RCC 7860 (cell line): ENCODE results near the gene SEMA3A.

Experiments
- DNase-seq: peaks from one replicate; pipeline ENCODE4 v3.0.0-alpha.2; 2015; ENCODE audit warnings: low spot score
- FAIRE-seq: peaks from 2 replicates; lab custom pipeline; 2012; peaks lifted over from hg19 to GRCh38; lab: Jason Lieb, UNC

Gene SEMA3A

GRCh38 chr7:84113906-84114850, 80.4 kb downstream of the SEMA3A start:
- FAIRE-seq: no peak
- DNase-seq: no peak

- DNase-seq (no peak), FAIRE-seq (no peak)
Measured at GRCh38 chr7:84113286-84113685, 81.3 kb downstream of the SEMA3A start.

- FAIRE-seq (no peak), DNase-seq (no peak)
Measured at GRCh38 chr7:84112771-84113170, 81.8 kb downstream of the SEMA3A start.

DNA sequence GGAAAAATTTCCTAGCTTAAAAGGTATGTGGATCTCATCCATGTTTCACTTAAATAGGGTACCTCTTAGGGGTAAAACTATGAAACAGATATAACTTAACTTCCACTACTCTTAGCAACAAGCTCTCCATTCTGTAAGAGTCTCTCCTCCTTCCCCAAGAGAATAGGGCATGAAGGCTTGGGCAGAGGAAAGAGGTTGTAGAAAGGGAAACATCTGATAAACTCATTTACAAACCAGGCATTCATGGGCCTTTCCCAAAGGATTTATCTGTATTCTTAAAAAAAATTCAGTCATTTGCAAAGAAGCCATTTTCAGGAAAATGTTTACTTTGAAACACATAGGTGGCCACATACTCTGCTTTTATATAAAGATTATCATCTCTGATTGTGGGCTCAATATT, 82.7 kb downstream of the SEMA3A start:
- no peak for FAIRE-seq

GRCh38 chr7:84110400-84110799, 84.2 kb downstream of the SEMA3A start:
- no peak for DNase-seq
- FAIRE-seq: no peak

More for the DNA sequence above, 82.7 kb downstream of the SEMA3A start:
- DNase-seq: no peak

- DNase-seq (no peak), FAIRE-seq (no peak)
Measured at GRCh38 chr7:84108787-84109186, 85.8 kb downstream of the SEMA3A start.

- DNase-seq: no peak
- FAIRE-seq: no peak
Measured at GRCh38 chr7:84108119-84108518, 86.5 kb downstream of the SEMA3A start.

- FAIRE-seq: no peak
Measured at GRCh38 chr7:84107259-84107658, 87.3 kb downstream of the SEMA3A start.

DNA sequence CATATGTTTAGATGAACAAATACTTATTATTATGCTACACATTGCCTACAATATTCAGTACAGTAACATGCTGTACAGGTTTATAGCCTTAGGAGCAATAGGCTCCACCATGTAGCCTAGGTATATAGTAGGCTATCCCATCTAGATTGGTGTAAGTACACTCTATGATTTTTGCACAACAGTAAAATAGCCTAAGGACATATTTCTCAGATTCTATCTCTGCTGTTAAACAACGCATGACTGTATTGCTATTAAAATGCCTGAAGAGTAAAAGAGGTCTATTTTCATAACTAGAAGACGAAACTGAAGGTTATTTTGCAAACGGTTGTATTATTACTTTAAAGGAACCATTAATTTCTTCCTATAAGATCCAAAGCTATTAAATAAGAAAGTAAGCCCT, 88.3 kb downstream of the SEMA3A start:
- DNase-seq: no peak
- FAIRE-seq: no peak

More at GRCh38 chr7:84107259-84107658, 87.3 kb downstream of the SEMA3A start:
- no peak for DNase-seq

DNA sequence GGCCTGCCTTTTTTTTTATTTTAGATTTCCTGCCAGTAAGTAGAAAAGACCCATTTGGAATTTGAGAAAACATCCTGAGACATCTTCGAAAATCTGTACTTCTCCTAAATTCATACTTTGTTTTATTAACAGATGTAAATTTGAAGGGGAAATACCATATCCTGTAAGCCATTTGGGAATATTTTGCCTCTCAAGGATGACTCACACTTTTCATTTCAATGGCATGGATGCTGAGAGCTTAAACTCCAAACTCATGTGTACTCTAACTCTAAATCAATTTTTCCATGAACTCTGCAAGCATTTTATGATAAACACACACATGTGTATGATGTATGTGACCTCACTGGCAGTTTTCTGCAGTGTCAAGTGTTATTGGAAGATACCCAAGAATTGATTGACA, 89.0 kb downstream of the SEMA3A start:
- DNase-seq (no peak), FAIRE-seq (no peak)

GRCh38 chr7:84104826-84105225, 89.8 kb downstream of the SEMA3A start:
- DNase-seq: no peak
- FAIRE-seq: no peak

- FAIRE-seq (no peak), DNase-seq (no peak)
Measured at GRCh38 chr7:84102213-84102612, 92.4 kb downstream of the SEMA3A start.

DNA sequence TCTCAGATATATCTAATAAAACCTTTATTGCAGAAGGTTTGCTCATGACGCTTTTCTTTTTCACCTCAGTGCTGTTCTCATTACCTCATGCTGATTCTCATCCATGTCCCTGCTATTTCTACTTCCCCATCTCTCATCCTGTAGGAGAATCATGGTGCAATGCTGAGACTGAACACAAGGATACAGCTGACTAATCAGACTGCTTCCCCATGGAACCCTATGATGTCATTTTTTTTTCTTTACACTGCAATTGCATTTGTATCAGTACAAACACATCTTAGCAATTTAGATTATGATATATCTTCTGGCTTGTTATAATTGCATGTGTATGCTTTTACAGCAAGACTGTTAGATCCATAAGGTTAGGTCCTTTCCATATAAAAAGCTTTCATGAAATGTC, 93.7 kb downstream of the SEMA3A start:
- DNase-seq (peak; percentile 29), FAIRE-seq (peak; percentile 12)

- no peak for FAIRE-seq
- DNase-seq: no peak
Measured at GRCh38 chr7:84095971-84096370, 98.6 kb downstream of the SEMA3A start.

DNA sequence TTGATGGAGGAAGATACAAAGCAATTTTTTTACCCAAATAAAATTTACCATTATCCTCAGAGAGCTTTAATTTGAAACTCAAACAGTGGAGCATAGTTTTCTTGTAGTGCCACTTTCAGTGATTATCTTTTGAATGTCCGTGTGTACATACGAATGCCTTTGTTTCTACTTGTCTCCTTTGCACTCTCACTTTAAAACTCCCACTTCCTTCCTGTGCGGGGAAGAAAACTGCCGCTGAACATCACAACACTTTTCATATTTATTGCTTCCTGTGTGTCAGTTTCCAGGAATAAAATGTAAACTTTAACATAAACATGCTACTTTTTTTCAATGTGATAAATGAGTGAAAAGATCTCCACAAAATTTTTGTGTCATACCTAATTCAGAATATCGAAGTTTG, 102.4 kb downstream of the SEMA3A start:
- DNase-seq (no peak), FAIRE-seq (no peak)

DNA sequence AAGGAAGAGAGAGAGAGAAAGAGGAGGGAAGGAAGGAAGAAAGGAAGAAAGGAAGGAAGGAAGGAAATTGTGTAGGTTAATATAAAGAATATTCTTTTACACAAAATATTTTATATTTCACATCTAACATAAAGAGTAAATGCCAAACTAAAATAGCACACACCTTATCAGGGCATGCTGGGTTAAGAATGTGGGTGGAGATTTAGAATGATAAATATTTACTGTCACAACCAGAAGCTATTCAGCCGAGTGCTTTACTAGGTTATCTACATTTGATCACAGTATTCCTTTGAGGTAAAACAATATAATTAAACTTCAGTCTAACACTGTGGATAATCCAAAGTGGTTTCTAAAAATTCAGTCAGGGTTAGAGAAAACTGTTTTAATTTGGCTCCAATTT, 103.3 kb downstream of the SEMA3A start:
- no peak for DNase-seq
- FAIRE-seq: no peak

GRCh38 chr7:84088802-84089201, 105.8 kb downstream of the SEMA3A start:
- FAIRE-seq (no peak), DNase-seq (no peak)

- no peak for FAIRE-seq
- no peak for DNase-seq
Measured at GRCh38 chr7:84085998-84086397, 108.6 kb downstream of the SEMA3A start.

GRCh38 chr7:84085147-84085546, 109.4 kb downstream of the SEMA3A start:
- FAIRE-seq (no peak), DNase-seq (no peak)

GRCh38 chr7:84083846-84084245, 110.7 kb downstream of the SEMA3A start:
- FAIRE-seq (no peak), DNase-seq (no peak)

DNA sequence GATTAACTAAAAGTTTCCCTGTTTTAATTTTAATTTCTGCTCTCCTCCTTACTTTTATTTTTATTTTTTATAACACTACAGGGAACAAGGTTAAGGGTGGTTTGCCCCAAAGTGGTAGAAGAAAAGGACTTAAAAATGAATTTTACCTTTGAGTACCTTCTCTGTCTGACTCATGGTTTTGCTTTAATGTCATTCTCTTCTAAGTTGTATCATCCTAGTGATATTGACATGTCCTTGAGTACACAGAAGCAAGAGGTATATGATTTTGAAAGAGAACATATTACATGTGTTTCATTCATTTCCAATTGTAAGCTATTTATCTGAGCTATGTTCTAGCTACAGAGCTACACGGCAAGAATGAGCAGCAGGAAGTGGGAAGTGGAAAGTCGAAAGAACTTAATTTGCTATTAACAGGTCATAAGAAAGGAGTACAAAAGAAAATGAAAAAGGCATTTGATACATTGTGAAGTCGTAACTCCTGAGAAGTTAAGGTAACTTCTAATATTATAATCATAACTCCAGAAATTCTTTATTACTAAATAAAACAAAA, 112.5 kb downstream of the SEMA3A start:
- DNase-seq: no peak
- no peak for FAIRE-seq

DNA sequence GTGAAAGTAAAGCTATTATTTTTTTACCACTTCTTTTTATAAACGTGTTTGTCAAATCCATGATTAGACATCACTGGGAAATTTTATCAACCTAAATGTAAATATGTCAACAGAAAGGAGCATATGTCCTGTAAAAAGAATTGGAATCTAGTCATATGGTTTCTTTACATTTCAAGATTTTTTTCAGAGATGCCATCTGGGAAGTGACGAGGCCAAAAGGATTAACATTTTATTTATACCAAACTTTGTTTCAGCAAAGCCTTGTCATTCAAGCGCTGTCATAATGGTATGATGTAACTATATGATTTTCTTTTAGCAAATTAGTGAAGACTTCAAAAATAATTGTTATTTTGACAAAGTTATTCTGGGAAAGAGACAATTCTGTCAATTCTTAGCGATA, 117.3 kb downstream of the SEMA3A start:
- FAIRE-seq: no peak

More for the DNA sequence above, 117.3 kb downstream of the SEMA3A start:
- no peak for DNase-seq
